Activated T-cell treated with anti-CD3 and anti-CD28 coated beads for 24 hours (primary cell): ENCODE data around the gene GUCY2F.
A peak's percentile ranks its signal among the peaks of the same experiment; 100 is the strongest.

Experiments used
- DNase-seq: peaks from one replicate; pipeline ENCODE4 v3.0.0-alpha.2; 2020; ENCODE audit warnings: low read depth

GUCY2F gene

GRCh38 chrX:109481986-109482385 lies at the start of gene GUCY2F:
Gene GUCY2F (minus strand): TSS chrX:109482086. CDS start chrX:109475936, 6,150 bp downstream.
- no peak for DNase-seq

GRCh38 chrX:109519001-109519400 lies 37.1 kb upstream of the GUCY2F start:
- DNase-seq: no peak

GRCh38 chrX:109511113-109511512 lies 29.2 kb upstream of the GUCY2F start:
- DNase-seq: no peak

DNA sequence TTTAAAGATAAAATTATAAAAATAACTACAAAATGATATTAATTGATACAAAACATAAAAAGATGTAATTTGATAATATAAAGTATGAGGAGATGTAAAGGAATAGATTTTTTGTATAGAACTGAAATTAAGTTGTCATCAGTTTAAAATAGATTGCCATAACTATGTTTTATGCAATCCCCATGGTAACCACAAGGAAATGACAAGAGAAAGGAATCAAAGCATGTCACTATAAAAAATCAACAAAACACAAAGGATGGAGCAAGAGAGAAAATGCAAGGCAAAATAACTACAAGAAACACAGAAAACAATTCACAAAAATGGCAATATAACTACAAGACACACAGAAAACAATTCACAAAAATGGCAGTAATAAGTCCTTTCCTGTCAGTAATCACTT lies 27.0 kb upstream of the GUCY2F start:
- no peak for DNase-seq

- DNase-seq: no peak
These were observed 19.3 kb upstream of the GUCY2F start for GRCh38 chrX:109501176-109501575.

- DNase-seq: no peak
These were observed 16.5 kb upstream of the GUCY2F start for GRCh38 chrX:109498434-109498833.

DNA sequence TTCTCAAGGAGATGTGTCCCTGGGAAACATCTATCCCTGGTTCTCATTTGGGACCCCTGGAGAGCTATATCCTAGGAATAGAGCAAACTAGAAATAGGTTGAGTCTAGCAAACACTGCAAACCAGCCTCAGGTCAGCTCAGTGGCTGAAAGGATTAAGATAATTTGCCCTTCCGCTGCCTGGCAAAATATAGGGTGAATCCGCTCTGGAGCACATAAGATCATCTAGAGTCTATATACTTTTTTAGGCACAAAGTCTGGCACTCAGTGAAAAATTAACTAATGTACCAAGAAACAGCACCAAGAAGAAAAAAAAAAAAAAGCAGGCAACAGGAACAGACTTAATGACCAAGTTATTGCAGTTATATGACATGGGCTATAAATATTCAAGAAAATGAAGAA lies 7.3 kb upstream of the GUCY2F start:
- DNase-seq: no peak

GRCh38 chrX:109487640-109488039 lies 5.8 kb upstream of the GUCY2F start:
- DNase-seq: no peak

GRCh38 chrX:109485470-109486340 lies 3.8 kb upstream of the GUCY2F start:
- peak; percentile 34 for DNase-seq

DNA sequence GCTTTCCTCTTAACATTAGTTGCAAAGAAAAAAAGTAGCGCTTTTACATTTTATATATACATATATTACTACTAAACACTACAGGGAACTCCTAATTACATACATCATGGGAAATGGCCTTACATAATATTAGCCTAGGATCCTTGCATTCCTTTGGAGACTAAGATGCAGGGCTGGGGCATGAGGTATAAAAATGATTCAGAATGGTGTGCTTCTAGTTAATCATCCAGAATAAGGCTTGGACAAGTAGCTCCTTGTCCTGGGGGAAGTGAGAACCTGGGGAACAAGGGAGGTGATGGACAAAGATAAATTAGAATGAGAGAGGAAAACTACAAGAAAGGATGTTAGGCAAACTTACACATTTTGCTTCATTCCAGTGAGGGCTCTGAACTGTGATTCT lies 3.0 kb upstream of the GUCY2F start:
- no peak for DNase-seq

- DNase-seq: no peak
These were observed 6.6 kb downstream of the GUCY2F start for GRCh38 chrX:109475174-109475891.

DNA sequence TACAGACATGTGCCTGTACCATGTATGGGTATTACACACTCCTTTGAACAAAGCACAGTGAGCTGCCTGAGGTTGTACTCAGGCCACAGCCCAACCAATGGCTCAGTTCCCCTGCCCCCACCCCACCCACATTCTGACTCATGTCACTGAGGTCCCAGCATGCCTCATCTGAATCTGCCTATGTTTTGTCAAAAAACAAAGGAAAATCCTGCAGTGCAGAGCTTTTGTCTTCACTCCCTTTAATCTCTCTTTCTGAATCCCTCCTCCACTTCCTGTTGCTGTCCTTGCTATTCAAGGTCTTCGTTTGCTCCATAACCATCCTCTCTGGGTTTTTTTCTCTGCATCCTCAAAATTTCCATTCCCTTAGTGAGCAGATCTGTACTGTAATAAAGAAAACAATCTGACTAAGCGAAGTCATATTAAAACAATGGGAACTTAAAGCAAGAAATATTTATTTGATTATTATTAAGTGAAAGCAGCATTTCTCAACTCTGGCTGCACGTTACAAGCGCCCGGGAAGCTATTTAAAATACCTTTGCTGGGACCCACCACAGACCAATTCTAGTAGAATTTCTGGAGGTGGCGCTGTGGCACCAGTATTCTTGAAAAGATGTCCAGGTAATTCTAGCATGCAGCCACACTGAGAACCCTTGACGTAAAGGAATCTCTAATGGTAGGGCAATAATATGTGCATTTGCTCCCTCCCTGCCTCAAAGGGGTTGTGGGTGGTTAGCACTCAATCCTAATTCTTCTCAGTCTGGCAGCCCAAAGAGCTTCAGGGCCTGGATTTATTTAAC lies 8.7 kb downstream of the GUCY2F start:
- DNase-seq: peak; percentile 9

- no peak for DNase-seq
These were observed 17.7 kb downstream of the GUCY2F start for GRCh38 chrX:109464231-109464630.

DNA sequence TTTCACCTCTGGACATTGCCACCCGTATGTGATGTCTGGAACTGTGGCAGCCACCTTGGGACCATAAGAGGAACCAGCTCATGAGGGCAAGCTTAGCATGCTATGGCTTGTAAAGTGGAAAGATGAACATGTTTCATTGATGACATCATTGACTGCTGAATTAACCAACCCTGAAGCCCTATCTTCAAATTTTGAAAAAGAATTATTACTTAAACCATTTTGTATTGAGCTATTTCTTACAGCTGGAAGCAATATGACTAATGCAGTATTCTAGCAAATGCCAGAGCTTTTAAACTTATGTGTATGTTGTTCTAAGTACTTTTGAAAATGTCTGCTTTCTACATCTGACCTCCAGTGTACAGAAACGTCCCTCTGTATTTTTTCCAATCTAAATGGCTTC lies 18.1 kb downstream of the GUCY2F start:
- DNase-seq: no peak

DNA sequence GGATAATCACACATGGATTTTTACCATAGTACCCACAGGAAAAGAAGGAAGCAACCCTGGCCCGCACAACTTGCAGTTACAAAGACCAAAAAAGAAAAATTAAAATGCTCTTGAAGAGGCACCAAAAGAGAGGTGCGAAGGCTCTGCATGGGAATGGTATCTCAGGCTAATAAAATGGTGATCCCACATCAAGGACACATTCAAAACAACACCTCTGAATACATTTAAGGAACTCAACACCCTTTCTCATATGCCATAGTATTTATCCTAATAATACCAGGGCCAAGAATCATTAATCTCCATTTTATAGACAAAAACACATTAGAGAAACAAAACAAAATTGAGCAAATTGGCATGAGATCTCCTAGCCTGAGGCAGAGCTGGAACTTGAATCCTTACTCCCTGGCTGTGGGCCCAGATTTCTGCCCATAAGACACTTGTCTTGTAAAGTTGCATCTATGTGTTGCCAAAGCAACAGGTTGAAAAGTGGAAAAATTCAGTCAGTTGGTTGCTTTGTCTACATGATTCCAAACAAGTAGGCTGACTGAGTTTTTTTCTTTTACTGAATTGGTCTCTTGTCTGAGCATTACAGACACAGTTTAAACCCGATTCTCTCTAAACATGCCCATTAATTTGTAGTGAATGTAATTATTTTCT lies 33.5 kb downstream of the GUCY2F start:
- DNase-seq: no peak

- no peak for DNase-seq
These were observed 40.6 kb downstream of the GUCY2F start for GRCh38 chrX:109441266-109441665.

DNA sequence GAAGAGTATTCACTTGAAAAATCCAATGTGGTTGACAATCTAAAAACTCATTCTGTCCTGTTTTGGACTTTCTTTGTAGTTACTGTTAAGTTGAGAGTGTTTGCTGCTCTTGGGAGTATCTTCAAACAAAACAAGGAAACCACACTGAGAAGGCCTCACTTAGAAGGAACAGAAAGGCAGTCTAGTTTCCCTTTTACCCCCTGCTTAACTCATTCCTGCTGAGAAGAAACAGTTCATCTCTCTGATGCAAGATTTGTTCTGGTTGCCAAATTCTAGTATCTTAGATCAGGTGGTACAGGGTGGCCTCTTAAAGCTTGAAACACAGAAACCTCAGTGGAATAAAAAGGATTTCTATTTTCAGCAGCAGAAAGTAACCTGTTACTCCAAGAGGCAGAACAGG lies 41.4 kb downstream of the GUCY2F start:
- no peak for DNase-seq

- no peak for DNase-seq
These were observed 72.7 kb downstream of the GUCY2F start for GRCh38 chrX:109409181-109409580.

- DNase-seq: no peak
These were observed 78.0 kb downstream of the GUCY2F start for GRCh38 chrX:109403922-109404321.

- DNase-seq: no peak
These were observed 82.1 kb downstream of the GUCY2F start for GRCh38 chrX:109399831-109400230.

GRCh38 chrX:109398833-109399232 lies 83.1 kb downstream of the GUCY2F start:
- no peak for DNase-seq

DNA sequence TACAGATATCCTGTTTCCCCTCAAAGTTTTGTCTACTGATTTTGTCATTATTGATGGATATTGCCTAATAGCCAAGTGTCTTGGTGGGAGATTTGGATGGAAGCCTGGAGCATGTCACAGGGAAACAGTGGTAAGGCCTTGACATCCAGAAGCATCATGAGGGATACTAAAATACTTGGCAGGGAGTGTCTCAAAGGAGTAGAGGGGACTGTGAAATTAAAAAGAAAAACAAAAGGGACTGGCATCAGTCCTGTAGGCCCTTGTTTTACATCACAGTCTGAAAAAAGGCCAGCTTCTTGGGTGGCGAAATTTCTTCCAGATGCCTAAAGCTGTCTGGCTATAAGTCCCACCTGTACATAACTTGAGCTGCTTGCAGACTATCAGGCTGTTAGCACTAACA lies 83.8 kb downstream of the GUCY2F start:
- DNase-seq: no peak
